Endometrial microvascular endothelial cells (primary cell): ENCODE data around the gene PKD2L2. TPM values are rescaled to one million over a fixed set of nuclear protein-coding genes. Genes with fewer than 3 reads are reported as not detected.

Experiments used
- in situ Hi-C: cut with HindIII; loops from 2 replicates; pipeline ENCODE4 v1.10.0; 2017; ENCODE audit warnings: low sequenced_read_pairs, low pct_unique_long_range_greater_than_20kb; ENCODE audit errors: inconsistent ontology term
- total RNA-seq: library from RNA; depleted of rRNA; stranded (reverse); fragments of >200 nt; gene quantifications from one replicate; pipeline ENCODE4 v1.2.3, GENCODE V29; 2015; ENCODE audit errors: inconsistent ontology term

PKD2L2 gene
- total RNA-seq, 1 donor from 2014 or later: not detected

- in situ Hi-C loops: no loop called here
These were observed 13.2 kb upstream of the PKD2L2 start for GRCh38 chr5:137876101-137876500.

DNA sequence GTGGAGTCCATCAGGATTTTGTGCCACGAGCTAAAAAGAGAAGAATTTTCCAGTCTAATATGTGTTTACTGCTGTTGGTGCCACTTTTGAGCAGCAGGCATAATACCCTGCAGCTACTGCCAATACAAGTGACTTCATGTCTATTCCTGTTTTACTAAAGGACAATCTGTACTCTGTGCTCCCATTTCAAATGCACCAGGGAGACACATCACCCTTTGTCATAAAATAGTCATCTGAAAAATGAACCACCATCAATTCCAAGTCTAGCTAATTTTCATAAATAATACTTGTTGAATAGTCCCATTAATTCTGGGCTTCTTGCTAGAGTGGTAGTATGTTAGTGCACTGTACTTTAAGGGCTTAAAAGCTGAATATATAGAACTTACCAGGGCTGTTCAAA lies 8.9 kb upstream of the PKD2L2 start:
- in situ Hi-C loops: no loop called here

- in situ Hi-C loops: no loop called here
These were observed 1.4 kb upstream of the PKD2L2 start for GRCh38 chr5:137887831-137888230.

GRCh38 chr5:137888466-137888862 lies 793 bp upstream of the PKD2L2 start:
- in situ Hi-C loops: no loop called here

- in situ Hi-C loops: no loop called here
These were observed 1.6 kb downstream of the PKD2L2 start for GRCh38 chr5:137890845-137891244.

DNA sequence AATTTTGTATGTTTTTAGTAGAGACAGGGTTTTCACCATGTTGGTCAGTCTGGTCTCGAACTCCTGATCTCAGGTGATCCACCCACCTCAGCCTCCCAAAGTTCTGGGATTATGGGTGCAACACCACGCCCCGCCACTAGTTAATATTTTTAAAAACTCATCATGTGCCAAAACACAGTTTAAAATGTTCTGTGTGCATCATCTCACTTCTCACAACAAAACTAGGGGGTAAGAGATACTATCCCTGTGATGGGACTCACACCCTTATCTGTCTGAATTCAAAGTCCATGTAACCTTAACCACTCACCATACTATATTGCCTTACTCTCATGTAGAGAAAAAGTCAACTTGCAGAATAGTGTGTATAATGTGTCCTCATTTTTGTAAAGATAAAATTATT lies 2.6 kb downstream of the PKD2L2 start:
- in situ Hi-C loops: no loop called here

DNA sequence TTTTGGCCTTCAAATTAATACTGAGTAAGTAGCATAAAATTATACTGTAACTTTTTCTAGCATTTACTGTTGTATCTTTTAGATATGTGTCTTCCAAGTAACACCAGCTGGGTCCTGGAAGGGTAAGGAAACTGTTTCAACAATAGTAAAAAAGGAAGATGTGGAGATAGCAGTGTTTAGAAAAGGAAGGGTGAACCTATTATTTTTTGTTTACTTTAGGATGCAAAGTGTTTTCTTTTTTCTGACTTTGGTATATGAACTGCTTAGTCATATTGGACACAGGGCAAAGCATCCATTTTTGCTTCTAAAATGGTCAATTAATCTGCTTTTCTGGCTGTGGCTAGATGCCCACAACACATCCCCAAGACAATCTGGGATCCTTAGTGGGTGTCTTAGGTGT lies 5.3 kb downstream of the PKD2L2 start:
- in situ Hi-C loops: no loop called here

DNA sequence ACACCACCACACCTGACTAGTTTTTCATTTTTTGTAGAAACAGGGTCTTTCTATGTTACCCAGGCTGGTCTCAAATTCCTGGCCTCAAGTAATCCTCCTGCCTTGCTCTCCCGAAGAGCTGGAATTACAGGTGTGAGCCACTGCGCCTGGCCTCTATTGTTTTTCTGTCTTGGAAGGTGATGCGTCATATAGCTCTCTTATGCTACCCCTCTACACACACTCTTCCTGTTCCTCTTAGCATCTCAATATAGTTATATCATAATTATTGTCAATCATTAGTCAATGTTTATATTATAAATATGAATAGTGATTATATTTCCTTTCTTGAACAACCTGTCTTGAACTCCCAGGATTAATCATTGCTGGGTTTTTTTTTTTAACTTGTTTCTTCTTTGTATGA lies 7.3 kb downstream of the PKD2L2 start:
- in situ Hi-C loops: no loop called here

- in situ Hi-C loops: no loop called here
These were observed 10.2 kb downstream of the PKD2L2 start for GRCh38 chr5:137899493-137899892.

DNA sequence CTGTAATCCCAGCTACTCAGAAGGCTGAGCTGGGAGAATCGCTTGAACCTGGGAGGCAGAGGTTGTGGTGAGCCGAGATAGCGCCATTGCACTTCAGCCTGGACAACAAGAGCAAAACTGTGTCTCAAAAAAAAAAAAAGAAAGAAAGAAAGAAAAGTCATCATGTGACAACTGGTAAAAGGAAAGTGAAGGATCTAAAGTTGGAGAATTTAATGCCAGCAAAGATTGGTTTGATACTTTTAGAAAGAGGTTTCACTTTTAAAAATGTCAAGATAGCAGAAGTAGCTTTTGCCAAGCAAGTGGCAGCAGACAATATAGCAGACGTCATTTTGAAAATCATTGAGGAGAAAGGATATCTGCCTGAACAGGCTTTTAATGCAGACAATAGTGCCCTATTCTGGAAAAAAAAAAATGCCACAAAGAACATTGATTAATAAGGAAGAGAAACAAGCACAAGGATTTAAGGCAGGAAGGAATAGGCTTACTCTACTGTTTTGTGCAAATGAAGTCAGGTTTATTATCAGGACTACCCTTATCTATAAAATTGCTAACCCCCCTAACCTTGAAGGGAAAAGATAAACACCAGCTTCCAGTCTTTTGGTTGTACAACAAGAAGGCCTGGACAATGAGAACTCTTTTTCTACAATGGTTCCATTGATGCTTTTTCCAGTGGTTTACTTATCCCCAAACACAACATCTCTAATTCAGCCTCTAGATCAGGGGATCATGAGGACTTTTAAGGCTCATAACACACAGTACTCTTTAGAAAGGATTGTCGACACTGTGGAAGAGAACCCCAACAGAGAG lies 12.0 kb downstream of the PKD2L2 start:
- in situ Hi-C loops: no loop called here

DNA sequence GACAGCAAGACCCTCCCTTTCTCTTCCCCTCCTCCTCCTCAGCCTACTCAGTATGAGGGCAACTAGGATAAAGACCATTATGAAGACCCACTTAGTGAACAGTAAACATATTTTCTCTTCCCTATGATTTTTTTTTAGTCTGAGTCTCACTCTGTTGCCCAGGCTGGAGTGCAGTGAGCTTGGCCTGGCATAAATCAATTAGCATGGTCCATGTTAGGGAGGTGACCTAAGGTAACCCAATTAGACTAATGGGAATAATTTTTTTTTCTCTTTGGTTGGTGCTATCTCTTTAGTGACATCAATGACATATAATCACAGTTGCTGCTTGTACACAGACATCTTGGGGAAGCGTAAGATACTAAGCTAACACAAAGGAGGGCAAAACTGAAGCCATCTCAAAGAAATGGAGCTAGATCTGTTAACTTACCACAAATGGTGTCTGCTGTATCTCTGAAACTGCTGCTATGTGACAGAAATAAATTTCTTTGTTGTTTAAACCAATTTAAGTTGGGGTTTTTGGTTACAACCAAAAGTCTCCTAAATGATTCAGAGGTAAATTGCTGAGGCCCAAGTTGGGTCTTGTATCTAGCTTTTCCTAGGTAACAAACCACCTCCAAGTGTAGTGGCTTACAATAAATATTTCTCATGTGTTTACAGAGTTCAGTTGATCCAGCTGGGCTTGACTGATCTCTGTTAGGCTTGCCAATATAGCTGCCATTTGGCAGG lies 13.3 kb downstream of the PKD2L2 start:
- in situ Hi-C loops: no loop called here

DNA sequence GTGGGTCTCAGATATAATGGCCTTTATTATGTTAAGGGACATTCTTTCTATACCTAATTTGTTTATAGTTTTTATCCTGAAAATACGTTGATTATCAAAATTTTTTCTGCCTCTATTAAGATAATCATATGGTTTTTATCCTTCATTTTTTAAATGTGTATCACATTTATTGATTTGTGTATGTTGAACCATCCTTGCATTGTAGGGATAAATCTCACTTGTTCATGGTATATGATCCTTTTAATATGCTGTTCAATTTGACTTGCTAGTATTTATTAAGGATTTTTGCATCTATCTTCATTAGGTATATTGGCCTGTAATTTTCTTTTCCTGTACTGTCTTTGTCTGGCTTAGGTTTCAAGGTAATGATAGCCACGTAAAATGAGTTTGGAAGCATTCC lies 25.5 kb downstream of the PKD2L2 start:
- in situ Hi-C loops: no loop called here

DNA sequence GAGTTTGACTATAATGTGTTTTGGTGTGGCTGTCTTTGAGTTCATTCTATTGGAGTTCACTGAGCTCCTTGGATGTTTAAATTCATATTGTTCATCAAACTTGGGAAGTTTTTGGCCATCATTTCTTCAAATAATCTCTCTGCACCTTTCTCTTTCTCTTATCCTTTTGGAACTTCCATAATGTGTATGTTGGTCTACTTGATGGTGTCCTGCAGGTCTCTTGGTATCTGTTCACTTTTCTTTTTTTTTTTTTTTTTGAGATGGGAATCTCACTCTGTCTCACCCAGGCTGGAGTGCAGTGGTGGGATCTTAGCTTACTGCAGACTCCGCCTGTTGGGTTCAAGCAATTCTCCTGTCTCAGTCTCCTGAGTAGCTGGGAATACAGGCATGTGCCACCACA lies 27.7 kb downstream of the PKD2L2 start:
- in situ Hi-C loops: no loop called here

DNA sequence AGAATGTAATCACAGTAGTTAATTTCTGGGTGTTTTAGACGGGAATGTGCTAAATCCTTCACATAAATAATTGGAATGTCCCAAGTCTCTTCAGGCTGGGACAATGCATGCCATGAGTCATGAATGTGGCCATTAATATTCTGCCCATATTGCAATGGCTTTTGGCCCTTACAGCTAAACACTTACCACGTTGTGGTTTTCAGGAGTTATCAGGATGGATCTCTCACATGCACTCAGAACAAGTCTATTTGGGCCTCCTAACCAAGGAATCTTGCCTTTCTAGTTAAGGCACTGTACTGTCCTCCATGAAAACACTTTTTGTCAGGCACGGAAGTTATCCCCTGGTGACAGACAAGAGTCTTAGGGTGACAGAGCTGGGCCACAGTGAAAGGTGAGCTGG lies 32.7 kb downstream of the PKD2L2 start:
- in situ Hi-C loops: no loop called here

- in situ Hi-C loops: no loop called here
These were observed 34.6 kb downstream of the PKD2L2 start for GRCh38 chr5:137923856-137924255.

- in situ Hi-C loops: no loop called here
These were observed 43.5 kb downstream of the PKD2L2 start for GRCh38 chr5:137932800-137933199.

DNA sequence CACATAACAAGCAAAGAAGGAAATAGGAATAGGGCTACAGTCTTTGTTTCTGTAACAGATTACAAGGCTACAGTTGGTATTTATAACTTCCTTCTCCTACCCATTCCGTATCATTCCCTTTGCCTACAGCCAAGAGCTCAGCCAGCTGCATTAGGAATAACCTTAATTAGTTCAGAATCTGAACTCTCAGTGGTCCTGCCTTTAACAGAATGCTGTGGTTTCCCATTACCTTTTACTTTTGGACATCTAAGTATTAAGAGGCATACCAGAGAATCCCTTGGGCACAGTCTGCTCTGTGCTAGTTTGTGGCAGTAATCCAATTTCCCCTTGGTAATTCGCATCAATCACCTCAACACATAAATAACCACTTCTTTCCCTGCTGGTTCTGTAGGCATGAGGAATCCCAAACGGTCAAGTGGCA lies 44.2 kb downstream of the PKD2L2 start:
- in situ Hi-C loops: no loop called here

DNA sequence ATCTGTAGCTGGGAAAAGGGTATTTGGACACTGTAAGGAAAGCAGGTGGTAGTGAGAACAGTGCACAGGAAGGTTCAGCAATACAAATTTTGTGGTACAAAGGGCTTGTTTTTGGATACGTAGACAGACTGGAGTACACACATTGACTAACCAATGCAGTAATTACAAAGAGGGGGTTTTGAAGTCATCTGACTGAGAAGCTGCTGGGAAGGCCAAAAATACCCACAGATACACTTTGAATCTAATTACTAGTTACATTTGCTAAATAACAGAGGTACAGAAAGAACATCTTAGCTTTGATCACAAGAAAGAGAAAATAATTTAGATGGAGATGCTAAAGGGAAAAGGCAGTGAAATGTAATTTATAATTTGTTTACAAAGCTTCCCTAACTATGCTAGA lies 45.9 kb downstream of the PKD2L2 start:
- in situ Hi-C loops: no loop called here

- in situ Hi-C loops: no loop called here
These were observed 46.4 kb downstream of the PKD2L2 start for GRCh38 chr5:137935694-137936093.

DNA sequence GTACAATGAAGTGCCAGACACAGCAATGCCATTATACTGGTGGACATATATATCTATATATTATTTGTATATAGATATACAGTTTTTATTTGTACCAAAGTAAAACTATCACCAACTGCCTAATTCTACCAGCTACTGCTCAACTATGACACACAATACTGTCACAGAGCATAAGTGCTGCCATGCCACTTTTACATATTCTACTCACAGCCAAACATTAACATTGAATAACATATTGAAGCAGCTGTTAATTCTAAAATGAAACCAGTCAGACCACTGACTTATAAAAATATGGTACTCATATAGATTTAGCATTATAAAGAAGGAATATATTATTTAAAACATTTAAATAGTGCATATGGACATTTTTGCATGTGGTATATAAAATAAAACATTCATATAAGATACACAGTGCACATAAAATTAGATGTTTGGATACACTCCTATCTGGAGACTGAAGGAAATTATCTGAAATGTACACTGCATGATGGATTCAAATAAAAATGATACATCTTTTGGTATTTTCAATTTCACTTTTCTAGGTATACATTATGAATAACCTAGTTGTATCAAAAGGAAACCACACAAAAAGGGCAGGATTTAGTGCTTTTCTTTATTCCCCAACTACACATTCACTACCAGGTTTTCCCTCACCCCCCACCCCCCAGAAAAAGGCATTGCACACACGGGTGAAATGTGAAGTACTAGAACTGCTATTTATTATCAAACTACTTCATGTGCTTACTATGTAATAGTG lies 48.9 kb downstream of the PKD2L2 start:
- in situ Hi-C loops: no loop called here
